Hepatocyte (in vitro differentiated cells): ENCODE results near the gene ABCA3. TPM values are rescaled to one million over a fixed set of nuclear protein-coding genes. Genes with fewer than 3 reads are reported as not detected.

ENCODE experiments used
- DNase-seq: peaks from one replicate; pipeline ENCODE4 v3.0.0-alpha.2; 2016; ENCODE audit warnings: low spot score
- H2AFZ ChIP-seq: fragments of 200-600 bp; sonication (generic); 2 replicates; pipeline ENCODE4 v1.6.0; 2016; ENCODE audit warnings: antibody characterized with exemption, mild to moderate bottlenecking
- H3K27ac ChIP-seq: fragments of 200-600 bp; sonication (generic); 2 replicates; pipeline ENCODE4 v1.5.1; 2016; ENCODE audit warnings: mild to moderate bottlenecking
- H3K27me3 ChIP-seq: fragments of 200-600 bp; sonication (generic); 2 replicates; pipeline ENCODE4 v1.6.1; 2016
- H3K36me3 ChIP-seq: fragments of 200-600 bp; sonication (generic); replicated peaks from 2 replicates; pipeline ENCODE4 v1.5.1; 2016; ENCODE audit warnings: low read depth; ENCODE audit not compliant: insufficient read depth
- H3K4me1 ChIP-seq: fragments of 200-600 bp; sonication (generic); 2 replicates; pipeline ENCODE4 v1.5.1; 2016; ENCODE audit warnings: mild to moderate bottlenecking, moderate library complexity; ENCODE audit not compliant: insufficient read depth
- H3K4me2 ChIP-seq: fragments of 200-600 bp; sonication (generic); 2 replicates; pipeline ENCODE4 v1.6.0; 2016
- H3K4me3 ChIP-seq: fragments of 200-600 bp; sonication (generic); 2 replicates; pipeline ENCODE4 v1.5.1; 2016; ENCODE audit warnings: mild to moderate bottlenecking
- H3K79me2 ChIP-seq: fragments of 200-600 bp; sonication (generic); 2 replicates; pipeline ENCODE4 v1.6.0; 2017; ENCODE audit warnings: mild to moderate bottlenecking
- H3K9me2 ChIP-seq: fragments of 200-600 bp; sonication (generic); replicated peaks from 2 replicates; pipeline ENCODE4 v1.6.0; 2017; ENCODE audit warnings: mild to moderate bottlenecking; ENCODE audit not compliant: insufficient read depth
- H3K9me3 ChIP-seq: fragments of 200-600 bp; sonication (generic); 2 replicates; pipeline ENCODE4 v1.5.1; 2016; ENCODE audit warnings: low read depth, mild to moderate bottlenecking
- H4K20me1 ChIP-seq: fragments of 200-600 bp; sonication (generic); 2 replicates; pipeline ENCODE4 v1.6.0; 2016; ENCODE audit warnings: mild to moderate bottlenecking; ENCODE audit not compliant: insufficient read depth, poor library complexity, severe bottlenecking
- EZH2 ChIP-seq: fragments of 200-600 bp; sonication (generic); IDR thresholded peaks from 2 replicates; pipeline ENCODE4 v1.6.1; 2016; ENCODE audit warnings: antibody characterized with exemption, mild to moderate bottlenecking, borderline replicate concordance
- EZH2phosphoT487 ChIP-seq: fragments of 200-600 bp; sonication (generic); IDR thresholded peaks from one replicate; pipeline ENCODE4 v1.6.1; 2018; ENCODE audit warnings: antibody characterized with exemption, mild to moderate bottlenecking, low read depth, moderate library complexity; ENCODE audit not compliant: unreplicated experiment, severe bottlenecking
- WGBS: methylation state at CpG from one replicate; pipeline ENCODE4 v1.1.6; 2016; ENCODE audit warnings: low lambda C conversion rate; ENCODE audit errors: missing lambda C conversion rate; 5-methylcytosine and 5-hydroxymethylcytosine counted together
- polyA plus RNA-seq: library from polyadenylated mRNA; unstranded; fragments of >200 nt; fragmentation: Nextera tagmentation; extraction: Ambion mirVana; gene quantifications from 2 replicates; pipeline ENCODE4 v1.2.1, GENCODE V29; 2016
- total RNA-seq: library from RNA; depleted of rRNA; stranded (reverse); fragments of >200 nt; gene quantifications from 2 replicates; pipeline ENCODE4 v1.2.3, GENCODE V29; 2014
- TF ChIP-seq, protein P1 (sequence below): fragments of 200-600 bp; sonication (generic); IDR thresholded peaks from 2 replicates; pipeline ENCODE4 v1.5.1; 2016; ENCODE audit warnings: antibody characterized with exemption, mild to moderate bottlenecking; ENCODE audit not compliant: poor library complexity

The ABCA3 gene
- total and polyA plus RNA-seq, 2 experiments from 2014 or later, result 0.94 to 1.8 TPM

GRCh38 chr16:2383501-2383900 is 43.0 kb upstream of the ABCA3 start:
- no peaks in the 10 kb centered on the region for H3K9me3 ChIP-seq
- H3K4me1 ChIP-seq, result no peaks in the 10 kb centered on the region
- no peak overlapping the region for H2AFZ ChIP-seq
- no peaks in the 10 kb centered on the region for H3K79me2 ChIP-seq
- DNase-seq, result no peak
- TF ChIP-seq EZH2phosphoT487 (no peak), EZH2 (no peak)
- TF ChIP-seq, protein P1, sequence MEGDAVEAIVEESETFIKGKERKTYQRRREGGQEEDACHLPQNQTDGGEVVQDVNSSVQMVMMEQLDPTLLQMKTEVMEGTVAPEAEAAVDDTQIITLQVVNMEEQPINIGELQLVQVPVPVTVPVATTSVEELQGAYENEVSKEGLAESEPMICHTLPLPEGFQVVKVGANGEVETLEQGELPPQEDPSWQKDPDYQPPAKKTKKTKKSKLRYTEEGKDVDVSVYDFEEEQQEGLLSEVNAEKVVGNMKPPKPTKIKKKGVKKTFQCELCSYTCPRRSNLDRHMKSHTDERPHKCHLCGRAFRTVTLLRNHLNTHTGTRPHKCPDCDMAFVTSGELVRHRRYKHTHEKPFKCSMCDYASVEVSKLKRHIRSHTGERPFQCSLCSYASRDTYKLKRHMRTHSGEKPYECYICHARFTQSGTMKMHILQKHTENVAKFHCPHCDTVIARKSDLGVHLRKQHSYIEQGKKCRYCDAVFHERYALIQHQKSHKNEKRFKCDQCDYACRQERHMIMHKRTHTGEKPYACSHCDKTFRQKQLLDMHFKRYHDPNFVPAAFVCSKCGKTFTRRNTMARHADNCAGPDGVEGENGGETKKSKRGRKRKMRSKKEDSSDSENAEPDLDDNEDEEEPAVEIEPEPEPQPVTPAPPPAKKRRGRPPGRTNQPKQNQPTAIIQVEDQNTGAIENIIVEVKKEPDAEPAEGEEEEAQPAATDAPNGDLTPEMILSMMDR, result no peak
- H4K20me1 ChIP-seq, result no peaks in the 10 kb centered on the region
- no peaks in the 10 kb centered on the region for H3K36me3 ChIP-seq
- no peaks in the 10 kb centered on the region for H3K27me3 ChIP-seq
- 94% methylated on average over 1 of the region's 1 CpG for WGBS
- no peak overlapping the region for H3K27ac ChIP-seq
- no peak overlapping the region for H3K4me2 ChIP-seq
- H3K4me3 ChIP-seq, result no peak overlapping the region
- H3K9me2 ChIP-seq, result no peaks in the 10 kb centered on the region

GRCh38 chr16:2374644-2375043 is 34.1 kb upstream of the ABCA3 start:
- H3K27me3 ChIP-seq, result no peaks in the 10 kb centered on the region
- WGBS, result 68% methylated on average over 3 of the region's 3 CpGs
- no peak overlapping the region for H3K4me2 ChIP-seq
- TF ChIP-seq EZH2 (no peak), EZH2phosphoT487 (no peak)
- TF ChIP-seq, protein P1, result no peak
- H4K20me1 ChIP-seq, result no peaks in the 10 kb centered on the region
- H3K9me3 ChIP-seq, result no peaks in the 10 kb centered on the region
- H3K9me2 ChIP-seq, result no peaks in the 10 kb centered on the region
- H3K4me3 ChIP-seq, result no peak overlapping the region
- DNase-seq, result no peak
- peaks cover 3% of the 10 kb centered on the region for H3K4me1 ChIP-seq
- H2AFZ ChIP-seq, result no peak overlapping the region
- H3K79me2 ChIP-seq, result no peaks in the 10 kb centered on the region
- H3K36me3 ChIP-seq, result no peaks in the 10 kb centered on the region
- no peak overlapping the region for H3K27ac ChIP-seq

DNA sequence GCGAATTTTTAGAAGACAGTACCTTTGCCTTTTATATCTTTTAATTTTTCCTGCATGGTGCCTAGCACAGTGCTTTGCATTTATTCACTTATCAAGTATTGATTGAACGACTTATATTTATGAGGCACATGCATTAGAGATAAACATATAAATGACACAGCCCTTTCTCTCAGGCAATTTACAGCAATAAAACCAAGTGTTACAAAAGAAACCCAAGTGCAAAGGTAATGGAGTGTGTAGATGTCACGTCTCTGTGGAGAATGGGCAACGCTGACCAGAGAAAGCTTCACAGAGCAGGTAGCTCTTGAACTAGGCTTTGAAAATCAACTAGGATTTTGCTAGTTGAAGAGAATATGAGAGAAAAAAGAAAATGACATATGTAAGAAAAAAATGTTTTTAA is 32.6 kb upstream of the ABCA3 start:
- no peaks in the 10 kb centered on the region for H3K79me2 ChIP-seq
- H3K4me3 ChIP-seq, result no peak overlapping the region
- no peaks in the 10 kb centered on the region for H4K20me1 ChIP-seq
- peak overlapping the region; percentile 10 for H3K27ac ChIP-seq
- peaks cover 3% of the 10 kb centered on the region for H3K4me1 ChIP-seq
- H3K36me3 ChIP-seq, result no peaks in the 10 kb centered on the region
- no peak overlapping the region for H2AFZ ChIP-seq
- H3K27me3 ChIP-seq, result no peaks in the 10 kb centered on the region
- no peak overlapping the region for H3K4me2 ChIP-seq
- H3K9me2 ChIP-seq, result no peaks in the 10 kb centered on the region
- TF ChIP-seq, protein P1, result no peak
- no peak for TF ChIP-seq EZH2phosphoT487
- TF ChIP-seq EZH2, result no peak
- DNase-seq, result no peak
- H3K9me3 ChIP-seq, result no peaks in the 10 kb centered on the region
- 73% methylated on average over 4 of the region's 4 CpGs for WGBS

DNA sequence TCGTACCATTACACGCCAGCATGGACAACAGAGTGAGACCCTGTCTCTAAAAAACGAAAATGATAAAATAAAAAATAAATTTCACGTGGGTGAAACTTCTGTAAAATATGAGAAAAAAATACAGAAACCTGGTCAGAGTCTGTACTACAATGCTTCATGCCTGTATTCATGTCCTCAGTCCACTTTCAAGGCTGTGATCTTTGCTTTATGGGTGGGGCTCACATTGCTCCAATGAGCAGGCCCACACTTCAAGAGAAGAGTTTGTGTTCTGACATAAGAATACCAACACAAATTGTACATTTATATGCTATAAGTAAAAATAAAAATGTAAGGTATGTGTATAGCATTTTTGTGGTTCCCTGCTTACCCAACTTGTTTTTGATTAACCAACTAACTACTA is 32.2 kb upstream of the ABCA3 start:
- H3K4me3 ChIP-seq, result no peak overlapping the region
- TF ChIP-seq EZH2, result no peak
- TF ChIP-seq EZH2phosphoT487, result no peak
- TF ChIP-seq, protein P1, result no peak
- peak overlapping the region; percentile 10 for H3K27ac ChIP-seq
- H3K27me3 ChIP-seq, result no peaks in the 10 kb centered on the region
- H2AFZ ChIP-seq, result no peak overlapping the region
- H3K79me2 ChIP-seq, result no peaks in the 10 kb centered on the region
- no peak for DNase-seq
- no peaks in the 10 kb centered on the region for H3K9me2 ChIP-seq
- H3K4me1 ChIP-seq, result peaks cover 3% of the 10 kb centered on the region
- no peaks in the 10 kb centered on the region for H3K36me3 ChIP-seq
- H4K20me1 ChIP-seq, result no peaks in the 10 kb centered on the region
- WGBS, result 76% methylated on average over 4 of the region's 4 CpGs
- no peaks in the 10 kb centered on the region for H3K9me3 ChIP-seq
- no peak overlapping the region for H3K4me2 ChIP-seq
